Neural progenitor cell (in vitro differentiated cells): ENCODE results near the gene ADI1. TPM values are rescaled to one million over a fixed set of nuclear protein-coding genes. Genes with fewer than 3 reads are reported as not detected.
A peak's percentile ranks its signal among the peaks of the same experiment; 100 is the strongest.
"Not testable (repeated sequence)": the region's sequence is repeated elsewhere in the genome, so short reads cannot be mapped to it uniquely, and the experiment has no call there.

Source experiments
- DNase-seq: peaks from one replicate; pipeline ENCODE4 v3.0.0-alpha.2; 2016; ENCODE audit warnings: low spot score
- H2AFZ ChIP-seq: fragments of 200-600 bp; sonication (generic); replicated peaks from 2 replicates; pipeline ENCODE4 v1.6.1; 2016; ENCODE audit warnings: antibody characterized with exemption
- H3F3A ChIP-seq: fragments of 200-600 bp; sonication (generic); 2 replicates; pipeline ENCODE4 v1.6.1; 2016; ENCODE audit warnings: antibody characterized with exemption, low read depth
- H3K27ac ChIP-seq: fragments of 200-600 bp; sonication (generic); 2 replicates; pipeline ENCODE4 v1.5.1; 2016; ENCODE audit warnings: mild to moderate bottlenecking
- H3K27me3 ChIP-seq: fragments of 200-600 bp; sonication (generic); 2 replicates; pipeline ENCODE4 v1.6.1; 2016; ENCODE audit warnings: mild to moderate bottlenecking, moderate library complexity
- H3K36me3 ChIP-seq: fragments of 200-600 bp; sonication (generic); 2 replicates; pipeline ENCODE4 v1.5.1; 2016
- H3K4me1 ChIP-seq: fragments of 200-600 bp; sonication (generic); 2 replicates; pipeline ENCODE4 v1.6.1; 2016; ENCODE audit warnings: mixed run types
- H3K4me2 ChIP-seq: fragments of 200-600 bp; sonication (generic); 2 replicates; pipeline ENCODE4 v1.6.1; 2016
- H3K4me3 ChIP-seq: fragments of 200-600 bp; sonication (generic); 2 replicates; pipeline ENCODE4 v1.5.1; 2016
- H3K79me2 ChIP-seq: fragments of 200-600 bp; sonication (generic); 2 replicates; pipeline ENCODE4 v1.6.1; 2016; ENCODE audit warnings: low read depth
- H3K9ac ChIP-seq: fragments of 200-600 bp; sonication (generic); 2 replicates; pipeline ENCODE4 v1.6.1; 2016
- H3K9me3 ChIP-seq: fragments of 200-600 bp; sonication (generic); 2 replicates; pipeline ENCODE4 v1.5.1; 2016; ENCODE audit warnings: low read depth
- H4K20me1 ChIP-seq: fragments of 200-600 bp; sonication (generic); 2 replicates; pipeline ENCODE4 v1.6.1; 2016; ENCODE audit warnings: low read depth
- H3K27ac Mint-ChIP-seq: 3 replicates; pipeline ENCODE4 v1.8.0; 2021; ENCODE audit warnings: mixed read lengths
- H3K27me3 Mint-ChIP-seq: 2 replicates; pipeline ENCODE4 v1.8.0; 2022; ENCODE audit warnings: low read depth, mild to moderate bottlenecking, inconsistent platforms, moderate library complexity, mixed read lengths; ENCODE audit not compliant: insufficient read depth
- H3K36me3 Mint-ChIP-seq: 3 replicates; pipeline ENCODE4 v1.8.0; 2021; ENCODE audit warnings: mixed read lengths
- H3K4me1 Mint-ChIP-seq: 3 replicates; pipeline ENCODE4 v1.8.0; 2021; ENCODE audit warnings: mixed read lengths
- H3K4me3 Mint-ChIP-seq: 3 replicates; pipeline ENCODE4 v1.8.0; 2021; ENCODE audit warnings: mild to moderate bottlenecking, moderate library complexity, mixed read lengths
- H3K9me3 Mint-ChIP-seq: 3 replicates; pipeline ENCODE4 v1.8.0; 2020; ENCODE audit warnings: mixed read lengths
- CTCF ChIP-seq: fragments of 200-600 bp; sonication (generic); IDR thresholded peaks from 2 replicates; pipeline ENCODE4 v1.5.1; 2017; ENCODE audit warnings: antibody characterized with exemption, mild to moderate bottlenecking
- EZH2 ChIP-seq: fragments of 200-600 bp; sonication (generic); IDR thresholded peaks from 2 replicates; pipeline ENCODE4 v1.6.1; 2017; ENCODE audit warnings: antibody characterized with exemption, mild to moderate bottlenecking, moderate library complexity
- EZH2phosphoT487 ChIP-seq: fragments of 200-600 bp; sonication (generic); IDR thresholded peaks from 2 replicates; pipeline ENCODE4 v1.6.1; 2017; ENCODE audit warnings: antibody characterized with exemption
- total RNA-seq: library from RNA; depleted of rRNA; stranded (reverse); fragments of >200 nt; gene quantifications from 2 replicates; pipeline ENCODE4 v1.2.3, GENCODE V29; 2015; ENCODE audit warnings: low replicate concordance

Gene ADI1
- total RNA-seq, 1 donor from 2014 or later: 29.3 TPM

- Histone ChIP-seq H3K79me2 (no peaks in the 10 kb centered on the region), H2AFZ (no peak overlapping the region), H3K36me3 (no peaks in the 10 kb centered on the region), H3K9ac (no peak overlapping the region), H3K4me3 (no peak overlapping the region), H3K4me1 (no peaks in the 10 kb centered on the region), H3F3A (no peaks in the 10 kb centered on the region), H3K4me2 (no peak overlapping the region), H3K27ac (no peak overlapping the region), H3K9me3 (no peaks in the 10 kb centered on the region), H3K27me3 (no peaks in the 10 kb centered on the region), H4K20me1 (peaks cover 8% of the 10 kb centered on the region)
- Mint-ChIP-seq H3K27ac (no peak overlapping the region), H3K27me3 (peaks cover 4% of the 10 kb centered on the region), H3K4me3 (no peak overlapping the region), H3K36me3 (peaks cover 36% of the 10 kb centered on the region), H3K4me1 (peaks cover 43% of the 10 kb centered on the region), H3K9me3 (no peaks in the 10 kb centered on the region)
- no peak for DNase-seq
- TF ChIP-seq EZH2: no peak
- TF ChIP-seq EZH2phosphoT487: no peak
- TF ChIP-seq CTCF: no peak
Observed at GRCh38 chr2:3449936-3450335, 69.4 kb downstream of the ADI1 start.

GRCh38 chr2:3449086-3449485 is 70.2 kb downstream of the ADI1 start:
- no peaks in the 10 kb centered on the region for H3K79me2 ChIP-seq
- Mint-ChIP-seq H3K36me3 (peaks cover 36% of the 10 kb centered on the region), H3K27me3 (peaks cover 4% of the 10 kb centered on the region), H3K4me1 (peaks cover 43% of the 10 kb centered on the region), H3K9me3 (no peaks in the 10 kb centered on the region), H3K4me3 (no peak overlapping the region), H3K27ac (peak overlapping the region; percentile 94)
- no peaks in the 10 kb centered on the region for H3F3A ChIP-seq
- no peak overlapping the region for H3K9ac ChIP-seq
- no peaks in the 10 kb centered on the region for H3K4me1 ChIP-seq
- H2AFZ ChIP-seq: no peak overlapping the region
- no peak overlapping the region for H3K27ac ChIP-seq
- H3K9me3 ChIP-seq: no peaks in the 10 kb centered on the region
- H4K20me1 ChIP-seq: peaks cover 8% of the 10 kb centered on the region
- no peak for DNase-seq
- no peak overlapping the region for H3K4me2 ChIP-seq
- H3K4me3 ChIP-seq: no peak overlapping the region
- no peaks in the 10 kb centered on the region for H3K36me3 ChIP-seq
- H3K27me3 ChIP-seq: no peaks in the 10 kb centered on the region
- TF ChIP-seq CTCF (no peak), EZH2phosphoT487 (no peak), EZH2 (no peak)

- H3K79me2 ChIP-seq, H3K27me3 Mint-ChIP-seq, H3K27ac ChIP-seq, H3K27me3 ChIP-seq, H3K4me1 ChIP-seq, H4K20me1 ChIP-seq, H2AFZ ChIP-seq, H3K4me3 ChIP-seq, H3K9me3 ChIP-seq, H3K4me2 ChIP-seq, H3K4me3 Mint-ChIP-seq, H3K36me3 ChIP-seq, H3F3A ChIP-seq, DNase-seq, H3K9me3 Mint-ChIP-seq, H3K9ac ChIP-seq: not testable (repeated sequence)
- H3K36me3 Mint-ChIP-seq: peaks cover 33% of the 10 kb centered on the region
- peaks cover 43% of the 10 kb centered on the region for H3K4me1 Mint-ChIP-seq
- peak overlapping the region; percentile 53 for H3K27ac Mint-ChIP-seq
Observed at GRCh38 chr2:3448441-3448911, 70.9 kb downstream of the ADI1 start.

- Histone ChIP-seq H3K27me3 (no peaks in the 10 kb centered on the region), H3K79me2 (no peaks in the 10 kb centered on the region), H3K36me3 (no peaks in the 10 kb centered on the region), H3F3A (no peaks in the 10 kb centered on the region), H3K4me2 (no peak overlapping the region), H3K4me1 (no peaks in the 10 kb centered on the region), H3K9me3 (no peaks in the 10 kb centered on the region), H3K4me3 (no peak overlapping the region), H4K20me1 (peaks cover 7% of the 10 kb centered on the region), H3K9ac (no peak overlapping the region), H2AFZ (no peak overlapping the region), H3K27ac (no peak overlapping the region)
- peak overlapping the region; percentile 34 for H3K27ac Mint-ChIP-seq
- H3K27me3 Mint-ChIP-seq: peaks cover 4% of the 10 kb centered on the region
- TF ChIP-seq CTCF (no peak), EZH2phosphoT487 (no peak), EZH2 (no peak)
- no peak for DNase-seq
- H3K9me3 Mint-ChIP-seq: no peaks in the 10 kb centered on the region
- H3K36me3 Mint-ChIP-seq: peaks cover 31% of the 10 kb centered on the region
- H3K4me1 Mint-ChIP-seq: peaks cover 43% of the 10 kb centered on the region
- H3K4me3 Mint-ChIP-seq: no peak overlapping the region
Observed at GRCh38 chr2:3447789-3448317, 71.5 kb downstream of the ADI1 start.

Other genes with a start within 250 kb of the ADI1 start
- 57.1 and 73.0 TPM in 2 replicates for gene EIPR1, start 141.7 kb downstream of the ADI1 start, total RNA-seq
- 59.5 and 70.3 TPM in 2 replicates for gene TRAPPC12, start 139.8 kb downstream of the ADI1 start, total RNA-seq
- 26.8 and 28.2 TPM in 2 replicates for gene RNASEH1, start 38.8 kb upstream of the ADI1 start, total RNA-seq
- gene RPS7, start 55.7 kb upstream of the ADI1 start, total RNA-seq: 5,433 and 5,441 TPM in 2 replicates
- not detected in 2 replicates for gene COLEC11, start 75.6 kb upstream of the ADI1 start, total RNA-seq
- not detected in 2 replicates for gene ALLC, start 138.7 kb upstream of the ADI1 start, total RNA-seq
- gene DCDC2C, start 184.0 kb upstream of the ADI1 start, total RNA-seq: not detected in 2 replicates